ENCODE data around the gene PIK3R5. TPM values are rescaled to one million over a fixed set of nuclear protein-coding genes. Genes with fewer than 3 reads are reported as not detected.

The PIK3R5 gene
- total and polyA plus RNA-seq, 12 donors: 1.2 to 51.7 (median 17.2) TPM

- no peaks in the 10 kb centered on the region for H3K9me3 ChIP-seq (replicated peaks in 1 of 3)
- H3K27me3 ChIP-seq: no peaks in the 10 kb centered on the region
- intact Hi-C loops (cut with DNase I): no loop called here
- DNase-seq: no peak
- WGBS, 4 donors: 76 to 82% (median 77%) methylated on average over 7 of the region's 7 CpGs
- H3K36me3 ChIP-seq (replicated peaks in 1 of 2): no peaks in the 10 kb centered on the region
- H3K27ac ChIP-seq: no peak overlapping the region
- no peak for TF ChIP-seq CTCF (IDR thresholded peaks at IDR 0.05)
- TF ChIP-seq POLR2A (IDR thresholded peaks at IDR 0.05): no peak
- H3K4me3 ChIP-seq: no peak overlapping the region
- no peaks in the 10 kb centered on the region for H3K4me1 ChIP-seq (replicated peaks in 1 of 2)
These were observed 18.3 kb downstream of the PIK3R5 start for GRCh38 chr17:8947201-8947600.

GRCh38 chr17:8946476-8946875 lies 19.0 kb downstream of the PIK3R5 start:
- WGBS, 4 donors: 80 to 88% (median 83%) methylated on average over 6 of the region's 6 CpGs
- intact Hi-C loops (cut with DNase I): no loop called here
- Histone ChIP-seq H3K36me3 (replicated peaks in 1 of 2) (no peaks in the 10 kb centered on the region), H3K4me1 (replicated peaks in 1 of 2) (no peaks in the 10 kb centered on the region), H3K27ac (no peak overlapping the region), H3K9me3 (replicated peaks in 1 of 3) (no peaks in the 10 kb centered on the region), H3K4me3 (no peak overlapping the region), H3K27me3 (no peaks in the 10 kb centered on the region)
- TF ChIP-seq POLR2A (IDR thresholded peaks at IDR 0.05) (no peak), CTCF (IDR thresholded peaks at IDR 0.05) (no peak)
- no peak for DNase-seq

GRCh38 chr17:8946071-8946470 lies 19.4 kb downstream of the PIK3R5 start:
- TF ChIP-seq POLR2A (IDR thresholded peaks at IDR 0.05) (no peak), CTCF (IDR thresholded peaks at IDR 0.05) (no peak)
- H3K4me3 ChIP-seq: no peak overlapping the region
- no peaks in the 10 kb centered on the region for H3K9me3 ChIP-seq (replicated peaks in 1 of 3)
- H3K27me3 ChIP-seq: no peaks in the 10 kb centered on the region
- no peaks in the 10 kb centered on the region for H3K36me3 ChIP-seq (replicated peaks in 1 of 2)
- 76 to 87% (median 79%) methylated on average over 8 of the region's 8 CpGs for whole genome bisulfite sequencing, 4 donors
- no peaks in the 10 kb centered on the region for H3K4me1 ChIP-seq (replicated peaks in 1 of 2)
- no peak for DNase-seq
- intact Hi-C loops (cut with DNase I): no loop called here
- no peak overlapping the region for H3K27ac ChIP-seq

GRCh38 chr17:8944748-8945147 lies 20.8 kb downstream of the PIK3R5 start:
- H3K4me1 ChIP-seq (replicated peaks in 1 of 2): no peaks in the 10 kb centered on the region

More at GRCh38 chr17:8944748-8945147, 20.8 kb downstream of the PIK3R5 start:
- Histone ChIP-seq H3K27me3 (no peaks in the 10 kb centered on the region), H3K36me3 (replicated peaks in 1 of 2) (no peaks in the 10 kb centered on the region), H3K9me3 (replicated peaks in 1 of 3) (no peaks in the 10 kb centered on the region), H3K27ac (peak overlapping the region in 1 of 5 donors; percentile 29), H3K4me3 (no peak overlapping the region)
- TF ChIP-seq POLR2A (IDR thresholded peaks at IDR 0.05) (no peak), CTCF (IDR thresholded peaks at IDR 0.05) (no peak)
- 40 to 79% (median 67%) methylated on average over 3 to 4 of the region's 4 CpGs for WGBS, 4 donors
- intact Hi-C loops (cut with DNase I): no loop called here
- DNase-seq: peak in 1 of 7 donors; percentile 10

Data from adrenal gland (tissue), 12 donors.